ENCODE data around the gene PRPF19. TPM values are rescaled to one million over a fixed set of nuclear protein-coding genes. Genes with fewer than 3 reads are reported as not detected.

PRPF19 gene
- total RNA-seq, result 100 to 1,000 TPM; 110 to 182 TPM

DNA sequence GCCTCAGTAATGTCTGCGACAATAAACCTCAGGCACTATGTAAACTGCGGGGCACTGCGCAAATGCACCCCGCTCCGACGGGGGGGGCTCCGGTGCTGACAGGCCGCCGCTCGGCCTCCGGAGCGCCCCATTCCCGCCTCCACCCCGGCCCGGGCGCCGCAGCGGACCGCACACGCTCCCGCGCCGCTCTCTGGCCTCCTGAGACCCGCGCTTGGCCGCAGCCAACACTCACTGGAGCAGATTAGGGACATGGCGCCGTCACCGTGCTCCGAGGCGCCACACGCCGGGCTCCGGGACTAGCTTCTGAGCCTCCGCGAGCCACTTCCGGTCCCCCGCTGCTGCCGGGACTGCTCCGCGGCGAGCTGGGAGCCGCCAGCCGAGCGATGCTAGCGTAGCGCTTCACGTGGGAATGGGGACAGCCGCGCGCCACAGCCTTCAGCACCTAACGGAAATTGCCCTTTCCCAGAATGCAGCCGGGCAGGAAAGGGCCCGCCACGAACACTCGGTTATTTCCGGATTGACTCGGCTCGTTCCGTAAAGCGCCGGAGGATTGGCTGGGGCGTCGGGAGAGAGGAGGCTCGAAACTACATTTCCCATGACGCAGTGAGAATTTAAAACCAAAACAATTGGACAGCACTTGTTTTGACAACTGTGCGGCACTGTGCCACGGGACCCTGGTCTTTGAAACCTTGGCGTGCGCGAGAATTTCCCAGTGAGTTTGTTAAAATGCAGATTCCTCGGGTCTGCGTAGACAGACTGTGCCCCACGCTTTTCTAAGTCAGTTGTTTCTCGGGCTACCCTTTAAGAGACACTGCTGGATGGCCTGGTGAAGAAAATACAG, at the start of gene PRPF19:
PRPF19 (minus strand) TSS at position 454 of the 841 bp plus-strand sequence; CDS start at position 251, 203 bp downstream.
- ATAC-seq, result peak; percentile 96 to 98
- H3K4me3 Mint-ChIP-seq, result peak within 1 kb of the TSS; percentile 92
- peak within 1 kb of the TSS; percentile 87 to 95 for H3K27ac Mint-ChIP-seq
- H3K27me3 Mint-ChIP-seq, result no peaks in the 10 kb centered on the region
- H3K9me3 Mint-ChIP-seq, result no peaks in the 10 kb centered on the region
- H3K36me3 Mint-ChIP-seq, result no peaks in the 10 kb centered on the region
- peaks cover 26 to 31% of the 10 kb centered on the region in 2 donors for H3K4me1 Mint-ChIP-seq (ENCODE audit: low read depth in 2 of 2)
- peak; percentile 98 for DNase-seq (ENCODE audit: low spot score)

DNA sequence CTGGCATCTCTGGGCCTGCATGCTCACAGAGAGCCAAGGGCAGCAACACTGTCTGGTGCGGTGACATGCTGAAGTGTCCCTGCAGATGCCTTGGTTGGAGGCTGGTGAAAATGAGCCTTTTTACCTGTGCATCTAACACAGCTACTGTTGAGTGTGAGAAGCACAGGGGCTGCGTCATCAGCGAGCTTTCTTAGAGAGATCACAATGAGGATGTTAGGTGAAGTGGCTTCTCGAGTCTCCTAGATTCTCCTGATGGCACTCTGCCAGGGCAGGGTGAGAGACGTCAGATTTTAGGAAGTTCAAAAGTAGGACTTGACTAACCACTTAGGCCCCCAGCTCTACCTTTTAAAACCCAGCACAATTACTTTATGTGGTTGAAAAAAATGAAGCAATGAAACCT, 49.2 kb upstream of the PRPF19 start:
- H3K27ac Mint-ChIP-seq, result no peak overlapping the region
- H3K27me3 Mint-ChIP-seq, result peaks cover 7 to 34% of the 10 kb centered on the region in 2 donors
- ATAC-seq (no peak), DNase-seq (ENCODE audit: low spot score) (no peak)
- H3K4me3 Mint-ChIP-seq, result no peak overlapping the region
- H3K36me3 Mint-ChIP-seq, result no peaks in the 10 kb centered on the region
- no peaks in the 10 kb centered on the region for H3K9me3 Mint-ChIP-seq
- peaks cover 11 to 16% of the 10 kb centered on the region in 2 donors for H3K4me1 Mint-ChIP-seq (ENCODE audit: low read depth in 2 of 2)

GRCh38 chr11:60954421-60954820, 48.0 kb upstream of the PRPF19 start:
- DNase-seq (ENCODE audit: low spot score) (no peak), ATAC-seq (no peak)
- Mint-ChIP-seq H3K4me3 (no peak overlapping the region), H3K4me1 (ENCODE audit: low read depth in 2 of 2) (peaks cover 11 to 16% of the 10 kb centered on the region in 2 donors), H3K27ac (no peak overlapping the region), H3K36me3 (no peaks in the 10 kb centered on the region), H3K9me3 (no peaks in the 10 kb centered on the region), H3K27me3 (peaks cover under 1 to 25% of the 10 kb centered on the region in 2 donors)

DNA sequence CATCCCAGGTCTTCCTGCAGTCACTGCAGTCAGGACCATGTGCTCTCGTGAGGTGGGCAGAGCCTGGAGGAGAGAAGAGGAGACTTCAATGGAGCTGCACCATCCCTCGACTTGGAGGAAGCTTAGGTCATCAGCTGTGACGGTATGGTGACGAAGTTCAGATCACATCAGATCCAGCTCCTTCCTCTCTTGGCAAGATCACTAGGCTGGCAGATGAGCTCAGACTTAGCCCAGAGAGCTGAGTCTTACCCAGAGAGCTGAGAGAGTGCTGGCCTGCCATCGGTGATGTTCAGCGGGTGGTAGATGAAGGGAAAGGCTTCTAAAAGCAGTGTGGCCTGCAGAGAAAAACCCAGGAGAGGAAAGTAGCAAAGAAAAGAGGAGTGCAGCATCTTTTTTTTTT, 47.4 kb upstream of the PRPF19 start:
- Mint-ChIP-seq H3K27me3 (peaks cover 7 to 24% of the 10 kb centered on the region in 2 donors), H3K9me3 (no peaks in the 10 kb centered on the region), H3K36me3 (no peaks in the 10 kb centered on the region), H3K4me3 (no peak overlapping the region), H3K4me1 (ENCODE audit: low read depth in 2 of 2) (peaks cover 11 to 16% of the 10 kb centered on the region in 2 donors), H3K27ac (no peak overlapping the region)
- no peak for DNase-seq (ENCODE audit: low spot score)
- no peak for ATAC-seq

DNA sequence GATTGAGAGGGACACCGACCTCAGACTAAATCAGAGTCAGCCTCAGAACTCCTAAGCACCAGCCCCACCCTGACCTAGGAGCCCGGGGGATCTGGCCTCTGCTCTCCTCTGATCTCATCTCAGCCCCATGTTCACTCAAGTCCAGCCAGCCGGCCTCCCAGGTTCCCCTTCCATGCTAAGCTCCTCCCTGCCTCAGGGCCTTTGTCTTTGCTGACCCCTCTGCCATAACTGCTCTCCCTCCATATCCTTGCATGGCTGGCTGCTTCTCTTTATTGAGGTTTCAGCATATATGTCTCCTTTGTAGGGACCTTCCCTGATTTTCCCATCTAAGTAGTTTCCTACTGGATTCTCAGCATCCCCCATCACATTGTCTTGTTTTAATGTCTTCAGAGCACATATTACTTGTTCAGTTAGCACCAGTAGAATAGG, 46.4 kb upstream of the PRPF19 start:
- H3K27ac Mint-ChIP-seq, result peak overlapping the region in 1 of 2 donors; percentile 92
- peak overlapping the region; percentile 85 for H3K4me3 Mint-ChIP-seq

DNA sequence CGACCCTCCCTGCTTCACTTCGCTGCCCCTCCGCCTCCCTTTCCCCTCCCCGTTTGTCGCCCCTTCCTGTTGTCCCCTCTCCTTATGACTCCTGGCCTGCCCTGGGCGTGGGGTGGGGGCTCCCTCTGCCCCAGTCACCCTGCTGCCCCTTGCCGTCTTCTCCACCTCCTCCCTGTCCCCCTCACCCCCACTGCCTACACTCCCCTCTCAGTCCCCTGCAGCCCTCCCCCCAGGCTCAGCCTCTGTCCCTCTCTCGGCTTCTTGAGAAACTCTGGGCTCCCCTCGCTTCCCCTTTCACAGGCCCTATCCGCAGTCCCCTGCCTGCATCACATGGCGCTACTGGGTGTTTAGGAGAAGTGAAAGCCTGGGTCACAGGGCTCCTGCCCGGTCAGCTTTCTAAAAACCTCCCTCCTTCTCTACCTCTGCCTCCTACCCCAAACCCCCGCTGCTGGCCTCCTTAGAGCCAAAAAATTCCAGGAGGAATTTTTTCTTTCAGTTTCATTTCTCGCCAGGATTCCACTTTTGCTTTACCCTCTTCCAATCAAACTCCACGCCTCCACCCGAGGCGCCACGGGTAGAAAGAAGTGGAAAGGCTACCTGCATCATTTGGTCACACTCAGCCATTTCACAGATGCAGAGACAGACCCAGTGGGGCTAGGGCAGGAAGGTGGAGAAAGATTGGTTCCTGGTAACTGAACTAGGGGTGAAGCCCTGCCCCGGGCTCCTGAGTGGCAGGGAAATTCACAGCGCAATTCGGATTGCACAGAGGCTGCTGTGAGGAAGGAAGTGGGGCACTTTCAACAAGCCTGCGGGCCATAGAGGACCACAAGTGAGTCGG, 45.7 kb upstream of the PRPF19 start, which contains the start of gene SLC15A3:
SLC15A3 (minus strand) TSS at position 273 of the 838 bp plus-strand sequence. CDS start 625 bp downstream, outside the sequence.
- H3K27me3 Mint-ChIP-seq, result peaks cover 11 to 20% of the 10 kb centered on the region in 2 donors

More for the DNA sequence above, 46.4 kb upstream of the PRPF19 start:
- Mint-ChIP-seq H3K4me1 (ENCODE audit: low read depth in 2 of 2) (peaks cover 11 to 16% of the 10 kb centered on the region in 2 donors), H3K9me3 (no peaks in the 10 kb centered on the region), H3K36me3 (no peaks in the 10 kb centered on the region), H3K27me3 (peaks cover 11 to 22% of the 10 kb centered on the region in 2 donors)
- ATAC-seq (no peak), DNase-seq (ENCODE audit: low spot score) (no peak)

DNA sequence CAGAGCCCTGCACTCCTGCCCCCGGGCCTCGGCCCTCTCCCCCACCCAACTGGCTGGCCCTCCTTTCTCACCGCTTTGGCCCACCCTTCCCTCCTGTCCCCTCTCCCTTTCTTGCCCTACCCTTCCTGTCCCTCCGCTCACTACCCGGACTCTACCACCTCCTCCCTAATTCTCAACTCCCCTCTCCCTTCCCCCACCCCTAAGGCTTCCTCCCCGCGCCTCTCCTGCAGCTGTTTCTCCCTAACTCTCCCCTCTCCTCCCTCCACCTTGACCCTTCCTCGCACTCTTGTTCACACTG, 45.2 kb upstream of the PRPF19 start:
- Mint-ChIP-seq H3K4me3 (peak overlapping the region; percentile 85), H3K27ac (peak overlapping the region in 1 of 2 donors; percentile 92), H3K27me3 (peaks cover 11 to 16% of the 10 kb centered on the region in 2 donors), H3K9me3 (no peaks in the 10 kb centered on the region), H3K36me3 (no peaks in the 10 kb centered on the region), H3K4me1 (ENCODE audit: low read depth in 2 of 2) (peaks cover 11 to 16% of the 10 kb centered on the region in 2 donors)
- ATAC-seq (peak in 1 of 2 donors; percentile 8), DNase-seq (ENCODE audit: low spot score) (no peak)

More for the DNA sequence above, 45.7 kb upstream of the PRPF19 start, which contains the start of gene SLC15A3:
- ATAC-seq (peak; percentile 73 to 89), DNase-seq (ENCODE audit: low spot score) (no peak)
- H3K4me1 Mint-ChIP-seq (ENCODE audit: low read depth in 2 of 2), result peaks cover 11 to 16% of the 10 kb centered on the region in 2 donors
- H3K27ac Mint-ChIP-seq, result peak within 1 kb of the TSS; percentile 49 to 92
- peak within 1 kb of the TSS; percentile 85 for H3K4me3 Mint-ChIP-seq
- no peaks in the 10 kb centered on the region for H3K36me3 Mint-ChIP-seq
- no peaks in the 10 kb centered on the region for H3K9me3 Mint-ChIP-seq

GRCh38 chr11:60950933-60951605, 44.7 kb upstream of the PRPF19 start:
- ATAC-seq (peak in 1 of 2 donors; percentile 10), DNase-seq (ENCODE audit: low spot score) (no peak)
- Mint-ChIP-seq H3K4me3 (peak overlapping the region; percentile 85), H3K4me1 (ENCODE audit: low read depth in 2 of 2) (peaks cover 11 to 16% of the 10 kb centered on the region in 2 donors), H3K27me3 (peaks cover 11 to 20% of the 10 kb centered on the region in 2 donors), H3K36me3 (no peaks in the 10 kb centered on the region), H3K9me3 (no peaks in the 10 kb centered on the region), H3K27ac (no peak overlapping the region)

DNA sequence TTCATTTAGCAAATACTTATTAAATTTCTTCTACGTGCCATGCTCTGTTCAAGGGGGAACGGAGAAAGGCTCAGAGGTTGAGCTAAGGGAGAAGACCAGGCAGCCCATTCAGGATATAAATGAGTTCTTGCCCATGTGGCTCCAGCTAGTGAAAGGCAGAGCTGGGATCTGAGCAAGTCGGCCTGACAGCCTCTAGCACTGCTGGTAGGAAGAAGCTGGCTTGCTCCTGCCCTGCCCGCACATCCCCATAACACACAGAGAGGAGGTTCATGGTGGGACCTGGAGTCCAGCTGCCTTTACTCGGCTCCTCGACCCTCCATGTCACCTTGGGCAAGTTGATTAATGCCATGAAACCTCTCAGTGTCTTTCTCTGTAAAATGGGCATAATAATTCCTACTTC, 43.6 kb upstream of the PRPF19 start:
- Mint-ChIP-seq H3K36me3 (no peaks in the 10 kb centered on the region), H3K27ac (no peak overlapping the region), H3K4me3 (no peak overlapping the region), H3K27me3 (peaks cover 11 to 22% of the 10 kb centered on the region in 2 donors), H3K4me1 (ENCODE audit: low read depth in 2 of 2) (peaks cover 11 to 16% of the 10 kb centered on the region in 2 donors), H3K9me3 (no peaks in the 10 kb centered on the region)
- ATAC-seq (no peak), DNase-seq (ENCODE audit: low spot score) (no peak)

- H3K36me3 Mint-ChIP-seq, result no peaks in the 10 kb centered on the region
- DNase-seq (ENCODE audit: low spot score) (no peak), ATAC-seq (no peak)
- H3K9me3 Mint-ChIP-seq, result no peaks in the 10 kb centered on the region
- no peak overlapping the region for H3K27ac Mint-ChIP-seq
- no peak overlapping the region for H3K4me3 Mint-ChIP-seq
- H3K27me3 Mint-ChIP-seq, result peaks cover 11 to 23% of the 10 kb centered on the region in 2 donors
- H3K4me1 Mint-ChIP-seq (ENCODE audit: low read depth in 2 of 2), result peaks cover 11 to 16% of the 10 kb centered on the region in 2 donors
Observed at GRCh38 chr11:60948250-60948649, 41.9 kb upstream of the PRPF19 start.

GRCh38 chr11:60947700-60948099, 41.3 kb upstream of the PRPF19 start:
- H3K4me1 Mint-ChIP-seq (ENCODE audit: low read depth in 2 of 2), result peaks cover 7 to 12% of the 10 kb centered on the region in 2 donors
- H3K9me3 Mint-ChIP-seq, result no peaks in the 10 kb centered on the region
- no peak for ATAC-seq
- H3K4me3 Mint-ChIP-seq, result no peak overlapping the region
- no peak for DNase-seq (ENCODE audit: low spot score)
- H3K27me3 Mint-ChIP-seq, result peaks cover 11 to 19% of the 10 kb centered on the region in 2 donors
- no peaks in the 10 kb centered on the region for H3K36me3 Mint-ChIP-seq
- H3K27ac Mint-ChIP-seq, result no peak overlapping the region

GRCh38 chr11:60946601-60947264, 40.3 kb upstream of the PRPF19 start:
- peaks cover 0 to 3% of the 10 kb centered on the region in 2 donors for H3K4me1 Mint-ChIP-seq (ENCODE audit: low read depth in 2 of 2)
- ATAC-seq (no peak), DNase-seq (ENCODE audit: low spot score) (no peak)
- peaks cover 11 to 13% of the 10 kb centered on the region in 2 donors for H3K27me3 Mint-ChIP-seq
- H3K36me3 Mint-ChIP-seq, result no peaks in the 10 kb centered on the region
- no peak overlapping the region for H3K4me3 Mint-ChIP-seq
- no peak overlapping the region for H3K27ac Mint-ChIP-seq
- H3K9me3 Mint-ChIP-seq, result no peaks in the 10 kb centered on the region

- Mint-ChIP-seq H3K9me3 (no peaks in the 10 kb centered on the region), H3K27ac (no peak overlapping the region), H3K27me3 (peaks cover 11 to 13% of the 10 kb centered on the region in 2 donors), H3K4me1 (ENCODE audit: low read depth in 2 of 2) (no peaks in the 10 kb centered on the region), H3K4me3 (no peak overlapping the region), H3K36me3 (no peaks in the 10 kb centered on the region)
- DNase-seq (ENCODE audit: low spot score) (no peak), ATAC-seq (no peak)
Observed at GRCh38 chr11:60945295-60945667, 38.9 kb upstream of the PRPF19 start.
